Gastroesophageal sphincter (tissue), 4 donors: Measurements from ENCODE around the gene TBC1D8. TPM values are rescaled to one million over a fixed set of nuclear protein-coding genes. Genes with fewer than 3 reads are reported as not detected.

Source experiments
- ATAC-seq: fragments of 150-250 bp; one replicate; pipeline ENCODE4 v1.9.1; 2016; ENCODE audit warnings: mild to moderate bottlenecking, moderate library complexity
- H3K27ac ChIP-seq, 4 donors: fragments of 200-600 bp; sonication (generic) in 3 of 4; 1 replicate in 3 of 4; 2 replicates in 1 of 4; pipeline ENCODE4 v1.5.1; 2016 to 2019
- H3K27me3 ChIP-seq: fragments of 200-600 bp; sonication (generic); one replicate; pipeline ENCODE4 v1.5.1; 2019
- H3K36me3 ChIP-seq, 2 donors: fragments of 200-600 bp; sonication (generic); one replicate each; pipeline ENCODE4 v1.5.1; 2019; ENCODE audit warnings: control low read depth in 1 of 2
- H3K4me1 ChIP-seq, 3 donors: fragments of 200-600 bp; sonication (generic); 1 replicate in 2 of 3; 2 replicates in 1 of 3; pipeline ENCODE4 v1.5.1; 2016 to 2019; ENCODE audit warnings: control low read depth in 2 of 3
- H3K4me3 ChIP-seq, 2 donors: fragments of 200-600 bp; sonication (generic); one replicate each; pipeline ENCODE4 v1.5.1; 2019; ENCODE audit warnings: mild to moderate bottlenecking in 1 of 2, moderate library complexity in 1 of 2
- H3K9me3 ChIP-seq, 3 donors: fragments of 200-600 bp; sonication (generic); one replicate each; pipeline ENCODE4 v1.5.1; 2017 to 2019; ENCODE audit warnings: control low read depth in 2 of 3
- EP300 ChIP-seq: sonication (generic); formaldehyde crosslinking; IDR thresholded peaks from one replicate; pipeline ENCODE4 v1.6.1; 2017; ENCODE audit warnings: antibody characterized with exemption, mild to moderate bottlenecking
- POLR2A ChIP-seq, 2 donors: fragments of 450-650 bp; IDR thresholded peaks; one replicate each; pipeline ENCODE4 v1.6.1; 2017; ENCODE audit warnings: antibody characterized with exemption in 2 of 2, mild to moderate bottlenecking in 2 of 2, moderate library complexity in 1 of 2
- POLR2AphosphoS5 ChIP-seq: sonication (generic); formaldehyde crosslinking; IDR thresholded peaks from one replicate; pipeline ENCODE4 v1.6.1; 2017; ENCODE audit warnings: antibody characterized with exemption
- WGBS, 2 donors: methylation state at CpG; one replicate each; pipeline ENCODE4 v1.1.5; 2018; ENCODE audit warnings: low coverage in 1 of 2; 5-methylcytosine and 5-hydroxymethylcytosine counted together
- total RNA-seq, 4 donors: library from RNA; depleted of rRNA; stranded (reverse); fragments of >200 nt; gene quantifications; one replicate each; pipeline ENCODE4 v1.1.0, GENCODE V29; 2016
- TF ChIP-seq, protein P1 (sequence below), 4 experiments: fragments of 200-600 bp in 2 of 4; fragments of 450-650 bp in 2 of 4; sonication (generic) in 1 of 4; IDR thresholded peaks; one replicate each; pipeline ENCODE4 v1.5.1; 2017 to 2019; ENCODE audit warnings: antibody characterized with exemption in 4 of 4, mild to moderate bottlenecking in 2 of 4, moderate library complexity in 2 of 4

Gene TBC1D8
- total RNA-seq, 4 donors from 2014 or later: 14.9 to 45.5 (median 32.6) TPM

DNA sequence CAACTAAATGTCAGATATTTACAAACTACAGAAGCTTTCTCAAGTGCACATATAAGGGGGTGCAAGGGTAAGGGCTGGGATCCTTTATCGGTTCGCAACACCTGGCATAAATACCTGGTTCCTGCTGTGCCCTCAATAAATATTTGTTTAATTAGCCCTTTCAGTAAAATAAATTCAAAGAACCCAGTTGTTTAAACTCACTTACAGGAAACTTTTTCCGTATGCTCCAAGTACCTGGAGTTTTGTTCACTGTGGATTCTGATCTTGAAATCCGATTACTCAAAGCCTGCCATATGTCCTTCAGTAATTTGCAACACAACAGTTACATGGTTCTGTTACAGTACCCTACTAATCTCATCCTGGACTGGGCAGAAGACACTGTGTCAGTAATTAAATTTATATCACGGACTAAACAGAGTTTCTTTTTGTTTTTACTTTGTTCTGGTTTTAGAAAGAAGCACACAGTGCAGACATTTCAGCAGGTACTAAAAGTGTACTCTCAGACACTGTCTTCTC, 36.9 kb downstream of the TBC1D8 start:
- peaks cover 8 to 85% (median 34%) of the 10 kb centered on the region in 3 donors for H3K4me1 ChIP-seq
- no peak overlapping the region for H3K4me3 ChIP-seq
- no peak for ATAC-seq
- H3K36me3 ChIP-seq: no peaks in the 10 kb centered on the region
- no peaks in the 10 kb centered on the region for H3K9me3 ChIP-seq
- TF ChIP-seq, protein P1, sequence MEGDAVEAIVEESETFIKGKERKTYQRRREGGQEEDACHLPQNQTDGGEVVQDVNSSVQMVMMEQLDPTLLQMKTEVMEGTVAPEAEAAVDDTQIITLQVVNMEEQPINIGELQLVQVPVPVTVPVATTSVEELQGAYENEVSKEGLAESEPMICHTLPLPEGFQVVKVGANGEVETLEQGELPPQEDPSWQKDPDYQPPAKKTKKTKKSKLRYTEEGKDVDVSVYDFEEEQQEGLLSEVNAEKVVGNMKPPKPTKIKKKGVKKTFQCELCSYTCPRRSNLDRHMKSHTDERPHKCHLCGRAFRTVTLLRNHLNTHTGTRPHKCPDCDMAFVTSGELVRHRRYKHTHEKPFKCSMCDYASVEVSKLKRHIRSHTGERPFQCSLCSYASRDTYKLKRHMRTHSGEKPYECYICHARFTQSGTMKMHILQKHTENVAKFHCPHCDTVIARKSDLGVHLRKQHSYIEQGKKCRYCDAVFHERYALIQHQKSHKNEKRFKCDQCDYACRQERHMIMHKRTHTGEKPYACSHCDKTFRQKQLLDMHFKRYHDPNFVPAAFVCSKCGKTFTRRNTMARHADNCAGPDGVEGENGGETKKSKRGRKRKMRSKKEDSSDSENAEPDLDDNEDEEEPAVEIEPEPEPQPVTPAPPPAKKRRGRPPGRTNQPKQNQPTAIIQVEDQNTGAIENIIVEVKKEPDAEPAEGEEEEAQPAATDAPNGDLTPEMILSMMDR (IDR thresholded peaks at IDR 0.05): no peak
- TF ChIP-seq EP300: no peak
- TF ChIP-seq POLR2AphosphoS5: no peak
- TF ChIP-seq POLR2A (IDR thresholded peaks at IDR 0.05): no peak
- no peaks in the 10 kb centered on the region for H3K27me3 ChIP-seq
- 62 to 80% methylated on average over 5 of the region's 5 CpGs for WGBS, 2 donors
- H3K27ac ChIP-seq: no peak overlapping the region

DNA sequence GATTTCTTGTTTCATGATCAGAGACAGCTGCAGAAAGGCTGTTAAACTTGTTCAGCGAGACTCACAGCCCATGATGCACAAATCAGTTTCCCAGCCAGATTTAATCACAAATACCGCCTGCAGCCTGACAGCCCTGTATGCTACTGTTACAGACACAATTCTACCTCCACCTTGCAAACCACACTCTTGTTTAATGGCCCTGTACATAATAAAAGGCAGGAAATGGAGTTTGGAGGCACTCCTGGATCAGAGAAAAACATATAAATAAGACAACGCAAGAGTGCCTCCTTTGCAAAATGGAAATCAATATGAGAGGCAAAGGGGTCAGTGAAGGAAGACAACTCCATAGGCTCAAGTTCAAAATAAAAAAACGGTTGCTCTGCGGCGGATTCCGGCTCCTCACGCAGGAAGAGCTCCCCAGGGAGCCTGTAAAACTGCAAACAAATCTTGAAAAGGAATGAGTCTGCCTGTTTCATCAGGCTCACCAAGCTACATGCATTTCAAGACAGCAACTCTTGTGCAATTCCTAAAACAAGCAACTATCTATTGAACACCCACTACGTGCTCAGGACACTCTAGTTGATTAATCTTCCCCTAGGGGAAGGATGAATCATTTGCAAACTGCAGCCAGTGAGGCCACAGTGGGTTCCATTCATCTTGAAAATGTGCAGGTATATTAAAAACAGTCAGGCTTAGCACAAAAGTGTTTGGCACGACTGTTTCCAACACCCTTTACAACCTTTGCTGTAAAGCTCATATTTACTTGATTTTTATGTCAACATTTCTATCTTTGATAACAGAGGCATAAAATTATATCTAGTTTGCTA, 37.5 kb downstream of the TBC1D8 start:
- H3K4me3 ChIP-seq: no peak overlapping the region
- peak overlapping the region in 2 of 4 donors; percentile 39 to 41 for H3K27ac ChIP-seq
- peaks cover 4 to 85% (median 33%) of the 10 kb centered on the region in 3 donors for H3K4me1 ChIP-seq
- no peaks in the 10 kb centered on the region for H3K9me3 ChIP-seq
- H3K27me3 ChIP-seq: no peaks in the 10 kb centered on the region
- ATAC-seq: peak; percentile 61
- no peaks in the 10 kb centered on the region for H3K36me3 ChIP-seq
- no peak for TF ChIP-seq POLR2A (IDR thresholded peaks at IDR 0.05)
- TF ChIP-seq POLR2AphosphoS5: peak; percentile 57
- WGBS, 2 donors: 33 to 48% methylated on average over 9 of the region's 10 CpGs

DNA sequence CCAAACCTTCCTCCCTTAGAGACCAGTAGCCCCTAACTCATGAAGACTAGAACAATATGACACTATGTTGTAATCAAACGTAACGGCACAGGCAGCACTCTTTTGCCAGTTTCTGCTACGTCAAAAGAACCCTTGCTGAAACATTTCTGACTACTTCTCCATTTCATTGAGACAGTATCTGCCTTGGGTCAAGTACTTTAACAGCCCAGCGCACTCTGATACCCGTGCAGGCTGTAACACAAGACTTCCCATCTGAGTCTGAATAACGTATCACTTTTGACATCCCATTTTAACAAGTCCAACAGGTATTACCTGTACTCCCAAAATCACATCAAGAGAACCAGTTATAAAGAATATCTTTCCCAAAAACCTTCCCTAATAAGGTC, 38.4 kb downstream of the TBC1D8 start:
- TF ChIP-seq POLR2A (IDR thresholded peaks at IDR 0.05) (no peak), POLR2AphosphoS5 (no peak), EP300 (no peak)
- TF ChIP-seq, protein P1 (IDR thresholded peaks at IDR 0.05): no peak
- WGBS, 2 donors: 79 to 83% methylated on average over 6 of the region's 6 CpGs
- Histone ChIP-seq H3K27ac (peak overlapping the region in 1 of 4 donors; percentile 14), H3K4me1 (peaks cover 4 to 87% (median 33%) of the 10 kb centered on the region in 3 donors), H3K4me3 (no peak overlapping the region), H3K36me3 (no peaks in the 10 kb centered on the region), H3K27me3 (no peaks in the 10 kb centered on the region), H3K9me3 (no peaks in the 10 kb centered on the region)
- ATAC-seq: no peak

DNA sequence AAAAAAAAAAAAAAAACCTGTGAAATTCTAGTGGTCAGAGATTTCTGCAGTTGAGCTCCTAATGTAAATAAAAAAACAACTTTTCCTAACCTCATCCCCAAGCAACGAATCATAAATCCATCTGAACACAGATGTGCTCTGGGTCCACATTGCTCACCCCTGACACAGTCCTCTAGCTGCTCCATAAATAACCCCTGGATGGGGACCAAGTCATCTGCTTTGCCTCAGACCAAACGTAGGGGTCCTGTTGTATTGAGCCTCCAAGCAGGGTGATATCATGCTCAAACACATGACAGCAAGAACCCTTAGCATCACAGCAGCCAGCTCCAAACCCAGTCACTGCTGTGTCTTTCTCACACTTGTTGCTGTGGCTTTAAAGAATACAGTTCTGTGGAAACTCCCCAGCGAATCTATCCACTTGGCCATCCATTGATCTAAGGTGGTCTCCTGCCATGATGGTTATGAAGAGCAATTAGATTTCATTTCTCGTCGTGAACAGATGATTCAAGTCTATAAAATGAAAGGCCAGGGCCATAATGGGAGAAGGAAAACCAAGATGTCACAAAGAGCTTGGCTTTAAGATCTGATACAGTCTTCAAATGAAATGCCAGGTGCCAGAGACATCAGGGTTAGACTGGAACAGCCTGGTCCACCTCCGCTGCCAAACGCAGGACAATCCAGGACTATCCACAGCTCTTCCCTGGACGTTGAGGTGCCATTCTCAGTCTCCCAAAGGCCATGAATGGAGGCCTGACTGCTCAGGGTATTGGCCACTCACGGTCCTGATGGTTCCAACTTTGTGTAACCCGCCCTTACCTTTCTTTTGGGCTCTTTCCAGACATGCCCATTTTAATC, 39.0 kb downstream of the TBC1D8 start:
- no peaks in the 10 kb centered on the region for H3K27me3 ChIP-seq
- H3K4me1 ChIP-seq: peaks cover 4 to 90% (median 33%) of the 10 kb centered on the region in 3 donors
- ATAC-seq: no peak
- no peaks in the 10 kb centered on the region for H3K36me3 ChIP-seq
- TF ChIP-seq, protein P1 (IDR thresholded peaks at IDR 0.05): no peak
- peak; percentile 73 for TF ChIP-seq POLR2AphosphoS5
- 63 to 83% methylated on average over 8 to 10 of the region's 10 CpGs for WGBS, 2 donors
- H3K4me3 ChIP-seq: no peak overlapping the region
- H3K27ac ChIP-seq: peak overlapping the region in 3 of 4 donors; percentile 0 to 16 (median 14)
- H3K9me3 ChIP-seq: no peaks in the 10 kb centered on the region

DNA sequence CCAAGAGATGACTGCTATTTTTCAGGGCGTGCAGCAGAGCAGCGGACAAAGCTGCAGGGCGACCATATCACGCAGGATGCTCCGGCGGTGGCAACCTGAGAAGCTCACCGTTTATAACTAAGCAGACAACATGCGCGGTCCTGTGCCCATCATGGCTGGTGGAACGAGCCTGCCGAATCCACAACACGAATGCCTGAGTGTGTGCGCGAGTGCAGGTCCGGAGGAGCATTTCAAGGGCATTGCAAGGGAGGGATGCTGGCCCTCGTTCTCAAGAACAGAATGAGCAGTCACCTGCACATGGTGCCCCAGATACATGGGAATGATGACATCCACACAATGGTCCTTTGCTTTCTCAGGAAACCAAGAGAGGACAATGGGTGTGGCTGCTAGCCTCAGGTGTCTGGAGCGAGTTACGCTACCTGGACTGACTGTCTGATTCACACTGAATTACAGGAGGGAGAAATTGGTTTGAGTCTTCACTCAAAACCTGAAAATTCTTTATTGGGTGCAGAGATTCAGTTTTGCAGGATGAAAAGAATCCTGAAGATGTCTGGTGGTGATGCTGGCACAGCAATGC, 39.8 kb downstream of the TBC1D8 start:
- 92 to 93% methylated on average over 9 to 12 of the region's 18 CpGs for WGBS, 2 donors
- H3K36me3 ChIP-seq: no peaks in the 10 kb centered on the region
- no peak for TF ChIP-seq POLR2A (IDR thresholded peaks at IDR 0.05)
- no peak for TF ChIP-seq EP300
- TF ChIP-seq POLR2AphosphoS5: no peak
- TF ChIP-seq, protein P1 (IDR thresholded peaks at IDR 0.05): no peak
- peaks cover 9 to 94% (median 36%) of the 10 kb centered on the region in 3 donors for H3K4me1 ChIP-seq
- H3K27ac ChIP-seq: peak overlapping the region in 1 of 4 donors; percentile 15
- H3K4me3 ChIP-seq: no peak overlapping the region
- no peak for ATAC-seq
- no peaks in the 10 kb centered on the region for H3K27me3 ChIP-seq
- no peaks in the 10 kb centered on the region for H3K9me3 ChIP-seq
